NCI-H524 treated with DMSO at 0.1 percent for 48 hours (cell line): Measurements from ENCODE around the gene ZSWIM6.
"Not testable (repeated sequence)": the region's sequence is repeated elsewhere in the genome, so short reads cannot be mapped to it uniquely, and the experiment has no call there.

Experiments
- DNase-seq: peaks from one replicate; lab custom pipeline; 2025; lab: John Stamatoyannopoulos, UW

ZSWIM6 gene

GRCh38 chr5:61407706-61408270 lies 75.7 kb downstream of the ZSWIM6 start:
- no peak for DNase-seq

GRCh38 chr5:61408476-61409168 lies 76.6 kb downstream of the ZSWIM6 start:
- DNase-seq = peak; percentile 50

- no peak for DNase-seq
Measured at GRCh38 chr5:61409568-61409967, 77.5 kb downstream of the ZSWIM6 start.

- no peak for DNase-seq
Measured at GRCh38 chr5:61410811-61411210, 78.8 kb downstream of the ZSWIM6 start.

- no peak for DNase-seq
Measured at GRCh38 chr5:61412361-61412760, 80.3 kb downstream of the ZSWIM6 start.

- DNase-seq = not testable (repeated sequence)
Measured at GRCh38 chr5:61413205-61413604, 81.1 kb downstream of the ZSWIM6 start.

GRCh38 chr5:61414806-61415205 lies 82.7 kb downstream of the ZSWIM6 start:
- DNase-seq = no peak

GRCh38 chr5:61416010-61416409 lies 84.0 kb downstream of the ZSWIM6 start:
- no peak for DNase-seq

- DNase-seq = no peak
Measured at GRCh38 chr5:61416420-61416819, 84.4 kb downstream of the ZSWIM6 start.

- no peak for DNase-seq
Measured at GRCh38 chr5:61417340-61417739, 85.3 kb downstream of the ZSWIM6 start.

- DNase-seq = no peak
Measured at GRCh38 chr5:61417851-61418250, 85.8 kb downstream of the ZSWIM6 start.

- DNase-seq = no peak
Measured at GRCh38 chr5:61419106-61419505, 87.0 kb downstream of the ZSWIM6 start.

- DNase-seq = no peak
Measured at GRCh38 chr5:61420016-61420415, 88.0 kb downstream of the ZSWIM6 start.

GRCh38 chr5:61421262-61421661 lies 89.2 kb downstream of the ZSWIM6 start:
- not testable (repeated sequence) for DNase-seq

- no peak for DNase-seq
Measured at GRCh38 chr5:61423487-61424145, 91.6 kb downstream of the ZSWIM6 start.

GRCh38 chr5:61425918-61426317 lies 93.9 kb downstream of the ZSWIM6 start:
- DNase-seq = no peak

GRCh38 chr5:61429906-61430305 lies 97.8 kb downstream of the ZSWIM6 start:
- DNase-seq = no peak

GRCh38 chr5:61431923-61432620 lies 100.0 kb downstream of the ZSWIM6 start:
- DNase-seq = no peak

GRCh38 chr5:61435368-61435767 lies 103.3 kb downstream of the ZSWIM6 start:
- no peak for DNase-seq

GRCh38 chr5:61438298-61438970 lies 106.4 kb downstream of the ZSWIM6 start:
- DNase-seq = no peak

- no peak for DNase-seq
Measured at GRCh38 chr5:61440086-61440485, 108.0 kb downstream of the ZSWIM6 start.

GRCh38 chr5:61440596-61440995 lies 108.5 kb downstream of the ZSWIM6 start:
- no peak for DNase-seq
